ENCODE data around the gene OR2C3.
A peak's percentile ranks its signal among the peaks of the same experiment; 100 is the strongest.
"Not testable (repeated sequence)": the region's sequence is repeated elsewhere in the genome, so short reads cannot be mapped to it uniquely, and the experiment has no call there.

Gene OR2C3

DNA sequence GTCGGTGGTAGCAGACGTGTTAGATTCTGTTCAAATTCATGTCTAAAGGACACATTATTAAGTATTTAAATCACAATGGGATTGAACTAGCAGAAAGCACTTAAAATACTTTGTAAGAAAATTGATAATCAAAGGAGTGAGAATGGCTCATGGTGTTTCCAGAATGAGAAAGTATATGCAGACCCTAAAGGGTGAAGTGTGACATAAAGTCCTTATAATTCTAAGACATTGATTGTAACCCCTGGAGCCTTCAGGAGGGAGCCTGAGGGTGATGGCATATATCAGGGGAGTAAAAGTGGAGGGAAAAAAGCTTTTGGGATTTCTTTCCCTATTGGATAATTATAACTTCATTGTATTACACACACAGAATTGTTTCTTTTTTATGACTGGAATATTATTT lies at the start of gene OR2C3:
Gene OR2C3 (minus strand): TSS at position 101 of the 400 bp plus-strand sequence. CDS start 3,929 bp downstream, outside the sequence.
- DNase-seq (ENCODE audit: low read depth), result no peak

DNA sequence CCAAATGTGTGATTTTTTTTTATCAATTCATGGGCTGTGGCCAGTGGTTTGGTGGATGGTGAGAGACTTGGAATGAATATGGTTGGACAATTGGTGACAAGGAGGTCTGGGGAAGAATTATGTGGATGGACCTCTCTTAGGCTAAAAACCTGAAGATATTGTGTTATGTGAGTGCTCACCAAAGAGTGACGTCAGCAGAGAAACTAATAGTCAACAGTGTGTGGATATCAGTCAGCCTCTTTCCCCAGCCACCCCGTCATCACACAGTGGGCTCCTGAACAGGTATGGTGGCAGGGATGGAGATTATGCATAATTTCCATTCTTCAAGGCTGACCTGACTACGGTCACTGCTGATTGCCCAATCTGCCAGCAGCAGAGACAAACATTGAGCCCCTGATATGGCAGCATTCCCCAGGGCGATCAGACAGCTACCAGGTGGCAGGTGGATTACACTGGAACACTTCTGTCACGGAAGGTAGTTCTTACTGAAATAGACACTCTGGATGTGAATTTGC lies 42.8 kb upstream of the OR2C3 start:
- no peak for DNase-seq (ENCODE audit: low read depth)

DNA sequence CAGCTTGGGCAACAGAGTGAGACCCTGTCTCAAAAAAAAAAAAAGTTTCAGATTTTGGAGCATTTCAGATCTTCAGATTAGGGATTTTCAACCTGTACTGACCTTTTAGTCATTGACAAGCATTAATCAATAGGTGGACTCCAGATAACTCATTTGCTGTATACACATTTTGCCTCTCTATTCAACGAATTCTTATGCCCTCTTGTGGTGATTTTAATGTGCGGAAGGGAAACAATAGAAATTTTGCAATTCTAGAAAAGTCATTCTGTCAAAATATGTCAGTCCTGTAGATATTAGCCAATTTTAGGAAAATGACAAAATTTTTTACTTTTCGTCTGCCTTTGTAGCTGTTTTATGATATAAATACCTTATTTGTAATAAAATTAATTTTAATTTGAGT lies 40.3 kb upstream of the OR2C3 start:
- DNase-seq (ENCODE audit: low read depth), result peak; percentile 46

DNA sequence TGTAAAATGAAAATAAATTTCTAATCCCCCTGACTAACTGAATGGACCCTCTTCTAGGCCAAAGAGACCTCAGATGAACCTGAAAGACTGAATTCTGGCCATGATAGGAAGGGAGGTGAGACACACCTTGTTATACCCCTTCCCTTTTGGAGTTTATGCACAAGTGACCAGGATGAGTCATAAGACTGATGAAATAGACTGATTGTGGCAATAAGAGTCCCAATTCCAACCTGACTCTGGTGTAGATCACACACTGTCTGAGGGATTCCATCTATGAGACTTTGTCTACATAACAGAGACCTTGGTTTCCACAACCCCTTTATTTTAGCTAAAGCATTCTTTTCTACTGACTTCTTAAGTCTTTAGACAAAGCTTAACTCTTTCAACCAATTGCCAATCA lies 38.4 kb upstream of the OR2C3 start:
- DNase-seq (ENCODE audit: low read depth), result no peak

DNA sequence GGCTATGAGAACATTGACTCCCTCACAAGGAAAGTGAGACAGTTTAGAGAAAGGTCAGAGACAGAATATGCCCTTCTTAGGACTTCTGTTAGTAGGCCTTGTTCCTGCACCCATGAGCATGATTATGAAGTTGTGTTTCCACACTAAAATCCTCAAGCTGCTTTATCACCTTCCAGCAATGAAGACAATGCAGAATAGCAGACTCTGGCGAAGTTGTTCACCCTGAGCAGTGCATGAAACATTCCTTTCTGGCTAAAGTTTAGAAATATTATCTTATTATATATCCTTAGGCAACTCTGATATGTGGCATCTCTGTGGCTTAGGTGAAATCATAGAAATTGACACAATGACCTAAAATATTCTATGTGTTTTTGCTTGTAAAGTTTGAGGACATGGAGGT lies 38.0 kb upstream of the OR2C3 start:
- DNase-seq (ENCODE audit: low read depth), result no peak

DNA sequence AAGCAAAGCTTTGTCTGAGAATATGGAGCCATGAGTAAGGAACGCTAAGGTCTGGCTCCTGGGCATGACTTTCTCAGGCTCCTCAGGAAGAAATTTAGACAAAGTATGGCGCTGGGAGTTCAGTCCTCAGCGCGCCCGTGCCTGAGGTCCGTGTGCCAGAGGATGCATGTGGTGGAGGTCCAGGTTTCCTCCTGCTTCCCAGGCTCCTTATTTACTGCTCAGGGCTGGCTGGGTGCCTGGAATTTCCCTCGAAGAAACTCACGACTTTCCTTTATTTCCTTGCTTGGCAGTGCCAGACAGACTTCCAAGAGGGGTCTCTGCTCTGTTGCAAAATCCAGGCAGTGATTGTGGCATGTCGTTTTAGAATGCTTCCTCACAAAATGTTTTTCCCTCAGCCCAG lies 26.0 kb upstream of the OR2C3 start:
- DNase-seq (ENCODE audit: low read depth), result no peak

DNA sequence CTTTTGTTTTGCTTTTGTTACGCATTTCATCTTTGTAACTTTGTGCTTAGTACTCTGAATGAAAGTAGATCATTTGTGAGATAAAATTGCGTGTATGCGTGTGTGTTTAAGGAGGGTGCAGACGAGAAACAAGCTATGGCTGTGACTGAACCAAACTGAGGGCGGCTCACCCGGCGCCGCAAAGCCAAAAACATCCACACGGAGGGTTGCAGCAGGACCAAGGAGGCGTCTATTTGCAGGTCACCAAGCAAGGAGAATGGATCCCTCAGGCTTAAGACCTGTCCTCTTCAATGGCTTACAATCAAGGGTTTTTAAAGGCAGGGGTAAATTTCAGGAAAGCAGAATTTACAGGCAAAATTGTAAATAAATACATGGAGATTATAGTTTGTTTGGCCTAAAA lies 25.5 kb upstream of the OR2C3 start:
- no peak for DNase-seq (ENCODE audit: low read depth)

DNA sequence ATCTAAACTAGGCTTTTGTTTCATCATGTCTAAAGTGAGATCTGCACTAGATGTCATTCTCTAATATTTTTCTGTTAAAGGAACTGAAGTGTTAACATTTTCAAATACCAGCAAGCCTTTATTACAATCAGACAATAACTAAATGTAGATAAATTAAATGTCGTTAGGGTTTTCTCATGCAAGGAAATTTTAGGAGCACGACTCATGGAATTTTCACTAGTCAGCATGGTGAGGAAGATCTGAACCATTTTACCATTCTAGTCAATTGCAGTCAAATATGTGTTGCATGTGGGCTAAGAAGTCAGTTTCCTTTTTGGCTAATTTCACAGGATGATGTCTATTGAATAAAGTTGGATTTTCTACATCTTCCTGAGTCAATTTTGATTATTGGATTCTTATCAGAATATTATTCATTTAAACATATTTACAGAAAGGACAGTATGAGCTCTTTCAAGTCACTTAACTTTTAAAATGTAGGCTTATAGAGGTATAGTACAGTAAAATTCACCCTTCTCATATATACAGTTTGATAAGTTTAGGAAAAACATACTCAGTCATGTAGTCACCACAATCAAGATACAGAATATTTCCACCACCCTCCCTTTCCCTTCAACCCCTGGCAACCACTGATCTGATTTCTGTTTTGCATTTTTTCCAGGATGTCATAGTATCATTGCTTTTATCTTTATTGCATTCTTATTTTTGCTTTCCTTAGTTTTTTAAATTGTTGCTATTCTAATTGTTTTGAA lies 21.9 kb upstream of the OR2C3 start:
- DNase-seq (ENCODE audit: low read depth), result peak; percentile 10

DNA sequence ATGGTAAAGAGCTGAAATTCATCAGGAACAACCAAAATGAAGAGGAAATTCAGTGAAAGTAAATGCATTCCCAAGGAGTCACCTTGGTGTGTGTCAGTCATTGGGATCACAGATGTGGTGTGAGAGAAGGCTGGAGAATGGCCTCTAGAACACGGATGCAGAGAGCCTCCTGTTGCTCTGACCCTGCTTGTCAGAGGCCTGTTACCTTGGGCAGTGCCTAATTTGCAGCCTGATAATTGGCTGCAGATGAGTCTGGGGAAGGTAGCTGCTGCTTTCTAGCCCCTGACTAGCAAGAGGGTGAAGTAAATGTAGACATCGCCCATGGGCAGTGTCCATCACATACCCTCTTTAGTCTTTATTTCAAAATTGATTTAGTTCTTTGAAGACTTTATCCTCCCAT lies 16.0 kb upstream of the OR2C3 start:
- DNase-seq (ENCODE audit: low read depth), result no peak

DNA sequence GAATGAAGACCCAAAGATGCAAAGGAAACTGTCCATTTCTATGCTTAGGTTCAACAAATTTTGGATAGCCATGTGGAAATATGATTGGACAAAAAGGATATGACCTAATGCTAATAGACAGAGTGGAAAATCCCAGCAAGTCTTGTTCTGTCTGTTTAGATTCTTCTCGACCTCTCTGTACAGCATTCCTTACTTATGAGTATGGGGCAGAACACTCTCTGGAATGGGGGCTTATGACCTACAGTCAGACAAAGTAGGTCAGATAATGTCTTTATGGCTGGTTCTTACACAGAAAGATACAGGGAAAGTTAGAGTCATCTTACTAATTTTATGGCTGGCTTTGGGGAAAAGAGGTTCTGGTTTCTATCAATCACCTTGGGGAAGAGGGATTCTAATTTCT lies 15.5 kb upstream of the OR2C3 start:
- DNase-seq (ENCODE audit: low read depth), result peak; percentile 52

DNA sequence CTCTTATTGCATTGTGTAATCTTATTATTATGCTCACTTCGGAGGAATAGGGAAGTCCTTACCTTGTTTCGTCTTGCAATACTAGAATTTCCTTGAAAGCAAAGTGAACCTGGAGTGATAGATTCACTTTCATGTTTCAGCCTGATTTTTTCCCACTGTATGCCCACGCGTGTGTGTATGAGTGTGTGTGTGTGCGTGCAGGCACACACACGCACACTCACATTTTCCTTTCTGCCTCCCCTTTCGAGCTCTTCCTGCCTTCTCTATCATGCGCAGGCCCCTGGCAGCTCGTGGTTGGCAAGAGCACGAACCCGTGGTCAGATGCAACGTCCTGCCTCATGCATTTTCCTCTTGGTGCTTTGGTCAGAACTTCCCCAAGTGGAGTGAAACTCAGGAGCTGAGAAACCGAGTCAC lies 12.5 kb upstream of the OR2C3 start, which contains the start of gene GCSAML:
Gene GCSAML (plus strand): TSS at position 366 of the 414 bp plus-strand sequence. CDS start 58 bp downstream, outside the sequence.
- no peak for DNase-seq (ENCODE audit: low read depth)

DNA sequence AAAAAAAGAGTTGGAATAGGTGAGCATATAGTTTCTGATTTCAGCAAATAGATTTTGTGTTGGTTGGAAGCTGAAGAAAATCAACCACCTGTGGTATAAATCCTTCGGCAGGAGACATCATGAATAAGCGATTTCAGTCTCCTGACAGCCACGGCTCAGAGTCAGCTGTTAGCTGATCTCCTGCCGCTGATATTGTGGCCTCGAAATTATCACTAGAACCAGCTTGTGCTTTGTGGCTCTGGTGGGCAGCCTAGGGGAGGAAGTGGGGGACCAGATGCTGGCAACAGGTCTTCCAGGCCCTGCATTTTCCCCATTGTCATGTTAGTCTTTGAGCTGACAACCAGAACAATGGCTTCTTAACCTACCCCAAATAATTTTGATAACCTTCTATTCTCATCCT lies 11.9 kb upstream of the OR2C3 start:
- DNase-seq (ENCODE audit: low read depth), result no peak

DNA sequence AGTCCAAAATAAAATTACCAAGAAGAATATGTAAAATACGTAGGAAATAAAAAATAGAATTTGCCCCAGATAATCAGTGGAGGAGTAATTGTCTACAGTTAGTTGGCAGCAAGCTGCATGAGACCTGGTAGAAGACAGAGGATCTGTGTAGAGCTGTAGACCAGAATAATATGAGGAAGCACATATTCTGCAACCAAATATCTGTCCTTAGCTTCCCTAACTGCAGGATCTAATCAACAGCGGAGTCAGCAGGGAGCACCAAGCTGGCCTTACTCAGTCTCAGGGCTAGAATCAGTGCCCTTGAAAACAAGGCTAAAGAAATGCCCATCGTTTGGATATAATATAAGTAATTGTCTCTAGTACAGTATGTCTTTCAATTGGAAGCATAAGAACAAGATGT lies 6.6 kb upstream of the OR2C3 start:
- no peak for DNase-seq (ENCODE audit: low read depth)

DNA sequence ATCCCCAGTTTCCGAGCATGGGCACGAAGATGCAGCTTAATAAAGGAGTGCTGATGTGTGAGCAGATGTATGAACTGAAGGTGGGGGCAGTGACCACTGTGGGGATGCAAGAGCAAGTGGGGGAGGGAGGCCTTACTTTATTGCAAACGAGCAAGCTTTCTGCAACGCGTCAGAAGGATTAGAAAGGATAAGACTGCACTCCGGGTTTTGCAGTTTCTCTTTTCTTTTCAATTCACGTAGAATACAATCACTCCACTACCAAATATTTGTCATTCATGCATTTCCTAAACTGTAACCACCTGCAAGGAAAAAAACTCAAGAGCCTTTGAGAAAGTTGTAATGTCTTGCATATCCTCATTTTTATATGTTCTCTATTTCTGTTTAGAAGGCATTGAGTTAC lies 4.3 kb upstream of the OR2C3 start:
- DNase-seq (ENCODE audit: low read depth), result no peak

DNA sequence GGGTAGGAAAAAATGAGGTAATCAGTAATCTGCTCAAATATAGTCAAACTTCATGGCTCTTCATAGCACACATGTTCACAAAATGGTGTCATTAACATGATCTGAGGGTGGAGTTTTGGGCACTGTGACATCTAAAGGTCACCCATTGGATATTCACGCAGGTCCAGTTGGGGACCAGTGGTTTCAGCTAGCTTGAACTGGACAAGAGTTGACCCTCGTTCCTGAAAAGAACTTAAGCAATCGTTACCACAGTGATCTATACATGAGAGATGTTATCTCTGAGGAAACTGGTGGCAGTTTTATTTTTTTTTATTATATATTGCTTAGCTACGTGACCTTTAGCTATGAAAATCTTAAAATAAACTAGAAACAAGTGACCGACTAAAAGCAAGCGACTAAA lies 3.0 kb upstream of the OR2C3 start:
- no peak for DNase-seq (ENCODE audit: low read depth)

DNA sequence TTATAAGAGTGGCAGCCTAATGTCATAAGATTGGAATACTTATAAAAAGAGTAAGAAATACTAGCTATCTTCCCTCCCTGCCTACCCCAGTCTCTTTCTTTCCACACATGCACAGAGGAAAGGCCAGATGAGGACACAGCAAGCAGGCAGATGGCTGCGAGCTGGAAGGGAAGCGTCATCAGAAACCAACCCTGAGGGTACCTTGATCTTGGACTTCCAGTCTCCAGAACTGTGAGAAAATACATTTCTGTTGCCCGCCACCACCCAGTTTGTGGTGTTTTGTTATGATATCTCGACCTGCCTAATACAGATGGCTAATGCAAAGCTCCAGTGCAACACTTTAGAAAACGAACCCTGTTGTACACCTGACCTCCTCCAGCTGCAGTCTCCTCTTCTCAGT lies 2.3 kb upstream of the OR2C3 start:
- no peak for DNase-seq (ENCODE audit: low read depth)

DNA sequence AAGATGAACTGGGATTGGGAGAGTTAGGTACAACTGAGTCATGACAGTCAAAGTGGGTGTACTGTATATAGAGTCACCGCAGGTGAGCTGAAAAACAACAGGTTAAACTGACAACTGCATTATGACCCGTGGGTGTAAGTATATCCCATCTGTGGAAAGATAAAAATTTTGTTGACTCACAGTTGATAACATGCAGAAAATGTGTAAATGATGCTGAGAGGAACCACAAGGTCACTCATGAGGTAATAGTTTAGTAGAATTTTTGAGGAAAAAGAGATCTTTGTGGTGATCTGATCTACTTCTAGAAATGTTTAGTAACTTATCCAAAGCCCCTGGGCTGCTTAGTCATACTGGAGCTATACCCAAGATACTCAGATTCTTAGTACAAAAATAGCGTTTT lies 838 bp downstream of the OR2C3 start:
- DNase-seq (ENCODE audit: low read depth), result peak; percentile 50

DNA sequence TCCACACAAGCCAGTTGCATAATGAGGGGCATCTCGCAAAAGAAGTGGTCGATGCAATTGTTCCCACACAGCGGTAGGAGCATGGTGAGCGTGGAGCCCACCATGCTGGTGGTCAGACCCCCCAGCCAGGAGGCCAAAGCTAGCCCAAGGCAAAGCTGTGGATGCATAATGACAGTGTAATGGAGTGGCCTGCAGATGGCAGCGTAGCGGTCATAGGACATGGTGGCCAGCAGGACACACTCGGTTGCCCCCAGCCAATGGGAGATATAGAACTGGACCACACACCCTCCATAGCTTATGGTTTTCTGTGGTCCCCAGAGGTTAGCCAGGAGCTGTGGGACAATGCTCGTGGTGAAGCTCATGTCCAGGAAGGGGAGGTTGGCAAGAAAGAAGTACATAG lies 4.3 kb downstream of the OR2C3 start:
- no peak for DNase-seq (ENCODE audit: low read depth)

DNA sequence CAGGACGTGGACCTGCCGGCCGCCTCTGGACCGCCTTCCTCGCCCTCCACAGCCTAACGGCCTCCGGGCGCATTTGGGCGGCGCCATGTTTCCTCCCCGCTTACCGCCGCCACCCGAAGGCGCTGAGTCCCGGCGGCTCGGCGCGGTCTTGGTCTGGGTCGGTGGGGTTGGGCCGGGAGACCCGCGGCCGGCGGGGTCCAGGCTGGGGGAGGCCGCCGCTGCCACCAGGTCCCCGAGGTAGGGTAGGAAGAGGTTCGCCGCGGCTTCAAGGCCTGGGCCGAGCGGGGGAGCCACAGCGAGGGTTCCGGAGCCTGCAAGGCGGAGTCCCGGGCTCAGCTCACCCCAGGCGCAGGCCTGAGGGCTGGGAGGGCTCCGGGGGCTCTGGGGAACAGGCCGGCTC lies 5.5 kb downstream of the OR2C3 start:
- no peak for DNase-seq (ENCODE audit: low read depth)

DNA sequence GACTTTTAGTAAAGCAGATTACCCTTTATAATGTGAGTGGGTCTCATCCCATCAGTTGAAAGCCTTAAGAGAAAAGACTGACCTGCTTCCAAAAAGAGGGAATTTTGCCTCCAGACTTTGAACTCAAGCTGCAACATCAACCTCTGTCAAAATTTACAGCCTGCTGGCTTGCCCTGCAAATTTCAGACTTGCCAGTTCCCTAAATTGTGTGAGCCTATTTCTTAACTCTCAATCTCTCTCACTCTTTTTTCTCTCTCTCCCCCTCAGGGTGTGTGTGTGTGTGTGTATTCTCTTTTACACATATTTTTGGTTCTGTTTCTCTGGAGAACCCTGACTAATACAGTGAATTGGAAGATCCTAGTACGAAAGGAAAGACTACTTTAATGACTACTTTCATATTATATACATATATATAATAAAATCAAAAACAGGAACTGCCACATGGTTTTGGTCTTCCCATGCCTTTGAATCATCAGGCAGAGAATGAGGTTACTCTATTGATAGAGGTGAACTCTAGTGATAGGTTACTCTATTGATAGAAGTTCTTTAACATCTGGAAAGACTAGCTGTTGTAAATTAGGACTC lies 6.4 kb downstream of the OR2C3 start:
- DNase-seq (ENCODE audit: low read depth), result no peak

DNA sequence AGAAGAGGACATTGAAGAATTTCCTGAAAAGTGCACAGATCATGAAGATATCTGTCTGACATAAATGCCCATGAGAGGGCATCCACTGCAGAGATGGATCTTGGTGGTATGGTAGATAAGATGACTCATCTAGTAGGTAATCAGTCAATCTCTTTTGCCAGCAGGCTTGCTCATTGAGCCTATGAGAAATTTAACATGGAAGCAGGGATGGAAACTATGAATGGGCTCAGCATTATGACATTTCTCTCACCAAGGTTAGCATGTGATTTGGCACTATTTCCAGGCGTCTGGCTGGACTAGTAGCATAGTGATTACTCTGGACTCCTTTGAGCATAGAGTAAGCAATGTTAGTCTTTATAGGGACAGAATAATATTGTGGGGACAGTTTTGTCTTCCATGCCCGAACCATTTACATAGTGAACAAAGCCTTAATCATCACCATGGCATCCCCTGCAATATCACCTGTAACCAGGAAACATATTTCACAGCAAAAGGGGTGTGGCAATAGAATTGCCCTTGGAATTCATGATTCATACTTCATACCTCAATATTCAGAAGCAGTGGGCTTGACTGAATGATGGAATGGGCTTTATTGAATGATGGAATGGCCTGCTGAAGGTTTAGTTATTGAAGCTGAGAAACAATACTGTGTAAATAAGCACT lies 7.3 kb downstream of the OR2C3 start:
- DNase-seq (ENCODE audit: low read depth), result no peak

DNA sequence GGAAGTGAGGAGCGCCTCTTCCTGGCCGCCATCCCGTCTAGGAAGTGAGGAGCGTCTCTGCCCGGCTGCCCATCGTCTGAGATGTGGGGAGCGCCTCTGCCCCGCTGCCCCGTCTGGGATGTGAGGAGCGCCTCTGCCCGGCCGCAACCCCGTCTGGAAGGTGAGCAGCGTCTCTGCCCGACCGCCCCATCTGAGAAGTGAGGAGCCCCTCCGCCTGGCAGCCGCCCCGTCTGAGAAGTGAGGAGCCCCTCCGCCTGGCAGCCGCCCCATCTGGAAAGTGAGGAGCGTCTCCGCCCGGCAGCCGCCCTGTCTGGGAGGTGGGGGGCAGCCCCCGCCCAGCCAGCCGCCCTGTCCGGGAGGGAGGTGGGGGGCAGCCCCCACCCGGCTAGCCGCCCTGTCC lies 14.4 kb downstream of the OR2C3 start:
- DNase-seq (ENCODE audit: low read depth), result not testable (repeated sequence)

DNA sequence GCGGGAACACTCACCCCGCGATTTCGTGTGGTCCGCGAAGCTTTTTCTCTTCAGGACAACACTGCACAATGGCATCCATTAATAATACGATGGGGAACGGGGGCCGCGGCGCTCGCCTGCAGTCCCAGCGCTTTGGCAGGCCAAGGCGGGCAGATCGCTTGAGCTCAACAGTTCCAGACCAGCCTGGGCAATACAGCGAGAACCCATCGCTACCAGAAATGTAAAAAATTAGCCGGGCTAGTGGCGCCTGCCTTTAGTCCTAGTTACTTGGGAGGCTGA lies 17.7 kb downstream of the OR2C3 start:
- no peak for DNase-seq (ENCODE audit: low read depth)
